ENCODE measurements around the gene TEKT1.

TEKT1 gene

GRCh38 chr17:6768447-6768846 lies 63.1 kb downstream of the TEKT1 start:
- Histone ChIP-seq H3K27me3 (replicated peaks; ENCODE audit: control insufficient read depth, insufficient read depth, low read length) (no peaks in the 10 kb centered on the region), H3K36me3 (ENCODE audit: control insufficient read depth, insufficient read depth, low read length) (peaks cover 24% of the 10 kb centered on the region), H3K4me3 (replicated peaks; ENCODE audit: low read depth, low read length) (no peak overlapping the region)
- TF ChIP-seq, protein P1, sequence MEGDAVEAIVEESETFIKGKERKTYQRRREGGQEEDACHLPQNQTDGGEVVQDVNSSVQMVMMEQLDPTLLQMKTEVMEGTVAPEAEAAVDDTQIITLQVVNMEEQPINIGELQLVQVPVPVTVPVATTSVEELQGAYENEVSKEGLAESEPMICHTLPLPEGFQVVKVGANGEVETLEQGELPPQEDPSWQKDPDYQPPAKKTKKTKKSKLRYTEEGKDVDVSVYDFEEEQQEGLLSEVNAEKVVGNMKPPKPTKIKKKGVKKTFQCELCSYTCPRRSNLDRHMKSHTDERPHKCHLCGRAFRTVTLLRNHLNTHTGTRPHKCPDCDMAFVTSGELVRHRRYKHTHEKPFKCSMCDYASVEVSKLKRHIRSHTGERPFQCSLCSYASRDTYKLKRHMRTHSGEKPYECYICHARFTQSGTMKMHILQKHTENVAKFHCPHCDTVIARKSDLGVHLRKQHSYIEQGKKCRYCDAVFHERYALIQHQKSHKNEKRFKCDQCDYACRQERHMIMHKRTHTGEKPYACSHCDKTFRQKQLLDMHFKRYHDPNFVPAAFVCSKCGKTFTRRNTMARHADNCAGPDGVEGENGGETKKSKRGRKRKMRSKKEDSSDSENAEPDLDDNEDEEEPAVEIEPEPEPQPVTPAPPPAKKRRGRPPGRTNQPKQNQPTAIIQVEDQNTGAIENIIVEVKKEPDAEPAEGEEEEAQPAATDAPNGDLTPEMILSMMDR (IDR thresholded peaks at IDR 0.05; ENCODE audit: insufficient read depth, low read length, poor library complexity, severe bottlenecking), result no peak
- no peak for DNase-seq (ENCODE audit: extremely low read depth, insufficient read length)

DNA sequence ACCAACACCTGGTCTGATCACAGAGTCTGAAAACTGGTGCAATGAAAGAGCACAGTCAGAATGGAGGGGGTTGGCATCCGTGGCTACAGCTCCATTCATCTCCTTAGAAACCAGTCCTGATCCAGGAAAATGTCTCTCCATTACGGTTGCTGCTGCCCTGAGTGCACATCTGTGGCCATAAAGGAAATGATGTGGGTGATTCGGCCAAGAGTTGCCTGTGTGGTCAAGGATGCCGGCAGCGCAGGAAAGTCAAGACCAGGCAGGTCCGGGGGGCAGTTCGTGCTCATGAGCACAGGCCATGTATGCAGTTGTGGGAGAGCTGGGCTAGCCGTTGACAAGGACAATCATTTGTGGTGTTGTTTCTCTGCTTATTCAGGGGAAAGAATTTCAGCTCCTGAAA lies 69.8 kb downstream of the TEKT1 start:
- DNase-seq (ENCODE audit: extremely low read depth, insufficient read length), result no peak
- H3K4me3 ChIP-seq (replicated peaks; ENCODE audit: low read depth, low read length), result no peak overlapping the region
- peaks cover 41% of the 10 kb centered on the region for H3K36me3 ChIP-seq (ENCODE audit: control insufficient read depth, insufficient read depth, low read length)
- H3K27me3 ChIP-seq (replicated peaks; ENCODE audit: control insufficient read depth, insufficient read depth, low read length), result no peaks in the 10 kb centered on the region
- TF ChIP-seq, protein P1 (IDR thresholded peaks at IDR 0.05; ENCODE audit: insufficient read depth, low read length, poor library complexity, severe bottlenecking), result no peak

- H3K27me3 ChIP-seq (replicated peaks; ENCODE audit: control insufficient read depth, insufficient read depth, low read length), result no peaks in the 10 kb centered on the region
- no peak overlapping the region for H3K4me3 ChIP-seq (replicated peaks; ENCODE audit: low read depth, low read length)
- H3K36me3 ChIP-seq (ENCODE audit: control insufficient read depth, insufficient read depth, low read length), result peaks cover 27% of the 10 kb centered on the region
- DNase-seq (ENCODE audit: extremely low read depth, insufficient read length), result no peak
- TF ChIP-seq, protein P1 (IDR thresholded peaks at IDR 0.05; ENCODE audit: insufficient read depth, low read length, poor library complexity, severe bottlenecking), result no peak
These were observed 73.8 kb downstream of the TEKT1 start for GRCh38 chr17:6757747-6758146.

DNA sequence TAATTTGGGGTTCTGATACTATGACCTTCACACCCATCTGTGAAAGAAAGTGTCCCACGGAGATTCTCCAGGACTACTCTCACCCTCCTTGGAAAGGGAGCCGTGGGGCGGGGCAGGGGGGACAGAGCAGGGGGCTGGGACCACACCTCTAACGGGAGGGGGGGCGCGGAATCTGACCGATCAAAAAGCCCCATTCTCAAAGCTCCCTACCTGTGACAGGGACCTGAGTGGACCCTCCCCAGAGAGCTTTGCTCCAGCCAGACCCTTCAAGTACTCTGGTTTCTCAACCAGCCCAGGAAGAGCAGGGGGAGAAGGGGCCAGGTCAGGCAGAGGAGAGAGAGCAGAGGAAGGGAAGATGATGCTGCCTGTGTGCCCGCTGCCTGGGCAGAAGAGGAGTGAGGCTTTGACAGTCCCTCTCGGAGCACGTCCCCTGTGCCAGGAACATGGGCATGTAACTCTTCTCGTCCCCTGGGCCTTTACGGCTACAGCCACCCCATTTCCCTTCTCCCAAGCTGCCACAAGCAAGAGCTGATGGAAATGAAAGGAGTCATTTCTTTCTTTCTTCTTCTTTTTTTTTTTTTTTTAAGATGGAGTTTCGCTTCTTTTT lies 75.0 kb downstream of the TEKT1 start:
- Histone ChIP-seq H3K36me3 (ENCODE audit: control insufficient read depth, insufficient read depth, low read length) (peaks cover 18% of the 10 kb centered on the region), H3K4me3 (replicated peaks; ENCODE audit: low read depth, low read length) (peak overlapping the region; percentile 64), H3K27me3 (replicated peaks; ENCODE audit: control insufficient read depth, insufficient read depth, low read length) (no peaks in the 10 kb centered on the region)
- TF ChIP-seq, protein P1 (IDR thresholded peaks at IDR 0.05; ENCODE audit: insufficient read depth, low read length, poor library complexity, severe bottlenecking), result no peak
- peak; percentile 27 for DNase-seq (ENCODE audit: extremely low read depth, insufficient read length)

DNA sequence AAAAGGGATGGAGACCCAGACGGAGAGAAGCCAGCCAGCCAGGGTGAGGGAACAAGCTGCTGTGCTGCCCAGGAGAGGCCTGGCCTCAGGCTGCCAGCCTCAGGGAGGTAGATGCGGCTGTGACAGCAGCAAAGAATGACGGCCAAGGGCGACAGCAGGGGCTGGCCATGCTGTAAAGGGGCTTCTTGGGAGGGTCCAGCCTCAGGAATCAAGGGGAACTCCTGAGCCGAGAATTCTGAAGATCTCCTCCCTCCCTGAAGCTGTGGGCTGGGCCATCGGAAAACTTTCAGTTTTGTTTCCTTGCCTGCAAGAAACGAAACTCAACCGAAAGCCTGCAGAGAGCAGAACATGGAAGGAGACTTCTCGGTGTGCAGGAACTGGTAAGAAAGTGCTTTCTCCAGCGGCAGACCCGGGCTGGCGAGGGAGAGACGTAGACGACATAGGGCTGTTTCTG lies 75.8 kb downstream of the TEKT1 start, which contains the start of gene XAF1:
TSS of gene XAF1 (plus strand) at position 316 of the 454 bp plus-strand sequence. CDS start at position 349, 33 bp downstream.
- Histone ChIP-seq H3K4me3 (replicated peaks; ENCODE audit: low read depth, low read length) (peak within 1 kb of the TSS; percentile 64), H3K36me3 (ENCODE audit: control insufficient read depth, insufficient read depth, low read length) (peaks cover 16% of the 10 kb centered on the region), H3K27me3 (replicated peaks; ENCODE audit: control insufficient read depth, insufficient read depth, low read length) (no peaks in the 10 kb centered on the region)
- TF ChIP-seq, protein P1 (IDR thresholded peaks at IDR 0.05; ENCODE audit: insufficient read depth, low read length, poor library complexity, severe bottlenecking), result no peak
- DNase-seq (ENCODE audit: extremely low read depth, insufficient read length), result peak; percentile 62

All from GM06990 (cell line).